ENCODE measurements around the gene OS9.

The OS9 gene

GRCh38 chr12:57737467-57738460 lies 43.8 kb downstream of the OS9 start:
- DNase-seq: no peak

DNA sequence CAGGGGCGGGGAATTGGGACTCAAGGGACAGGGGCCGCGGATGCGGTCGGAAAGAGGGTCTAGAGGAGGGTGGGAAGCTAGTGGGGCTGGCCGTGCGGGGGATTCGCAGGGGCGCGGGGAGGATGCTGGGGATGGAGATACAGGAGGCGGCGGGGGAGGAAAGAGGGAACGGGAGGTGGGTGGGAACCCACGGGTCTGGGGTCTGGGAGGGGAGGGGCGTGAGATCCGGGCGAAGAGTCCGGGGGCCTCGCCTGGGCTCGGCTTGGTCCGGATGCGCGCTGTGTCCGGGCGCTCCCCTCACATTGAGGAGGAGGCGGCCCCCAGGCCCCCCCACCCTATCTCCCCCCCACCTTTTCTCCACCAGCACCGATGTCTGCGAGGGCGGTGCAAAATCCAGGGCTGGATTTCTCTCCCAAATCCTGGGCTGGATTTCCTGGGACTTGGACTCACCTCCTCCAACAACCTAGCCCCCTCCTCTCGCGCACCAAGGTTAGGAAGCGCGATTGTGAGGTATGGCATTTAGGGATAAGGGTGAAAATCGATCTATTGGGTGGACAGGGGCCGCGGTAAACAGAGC lies 44.8 kb downstream of the OS9 start, which contains the start of gene AGAP2:
TSS of gene AGAP2 (minus strand) at position 82 of the 577 bp plus-strand sequence. CDS start 496 bp downstream, outside the sequence.
- no peak for DNase-seq

- DNase-seq: no peak
Measured at GRCh38 chr12:57739387-57739786, 45.5 kb downstream of the OS9 start.

DNA sequence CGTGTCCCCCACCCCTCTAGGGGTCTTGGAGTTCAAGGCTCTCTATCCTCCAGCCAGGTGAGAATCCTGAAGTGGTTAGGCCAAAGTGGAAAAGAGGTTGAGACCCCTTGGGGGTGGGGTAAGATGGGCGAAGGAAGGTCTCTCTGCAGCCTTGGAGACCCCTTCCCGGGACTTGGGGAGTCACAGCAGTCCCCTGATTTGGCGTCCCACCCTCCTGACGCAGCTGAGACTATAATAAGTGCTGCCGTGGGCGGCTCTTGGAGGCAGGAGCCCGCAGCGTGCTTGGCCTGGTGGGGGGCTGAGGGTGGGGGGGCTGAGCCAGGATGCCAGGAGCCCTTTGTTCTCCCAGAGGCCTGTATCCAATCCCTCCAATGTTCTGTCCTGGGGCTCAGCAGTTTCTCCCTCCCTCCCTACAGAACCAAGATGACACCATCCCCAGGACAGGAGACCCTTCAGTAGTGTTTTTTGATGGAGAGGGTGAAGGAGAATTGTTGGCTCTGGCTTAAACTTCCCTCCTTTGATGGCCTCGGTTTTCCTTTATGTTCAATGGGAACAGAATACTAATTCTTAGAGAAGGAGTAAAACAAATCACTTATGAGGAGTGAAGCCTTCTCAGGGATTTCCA lies 46.1 kb downstream of the OS9 start:
- no peak for DNase-seq

- DNase-seq: no peak
Measured at GRCh38 chr12:57740656-57741412, 46.9 kb downstream of the OS9 start.

- no peak for DNase-seq
Measured at GRCh38 chr12:57741413-57741789, 47.5 kb downstream of the OS9 start.

GRCh38 chr12:57741844-57742738 lies 48.2 kb downstream of the OS9 start:
- no peak for DNase-seq

GRCh38 chr12:57743769-57744168 lies 49.8 kb downstream of the OS9 start:
- DNase-seq: no peak

- DNase-seq: no peak
Measured at GRCh38 chr12:57744194-57744776, 50.4 kb downstream of the OS9 start.

DNA sequence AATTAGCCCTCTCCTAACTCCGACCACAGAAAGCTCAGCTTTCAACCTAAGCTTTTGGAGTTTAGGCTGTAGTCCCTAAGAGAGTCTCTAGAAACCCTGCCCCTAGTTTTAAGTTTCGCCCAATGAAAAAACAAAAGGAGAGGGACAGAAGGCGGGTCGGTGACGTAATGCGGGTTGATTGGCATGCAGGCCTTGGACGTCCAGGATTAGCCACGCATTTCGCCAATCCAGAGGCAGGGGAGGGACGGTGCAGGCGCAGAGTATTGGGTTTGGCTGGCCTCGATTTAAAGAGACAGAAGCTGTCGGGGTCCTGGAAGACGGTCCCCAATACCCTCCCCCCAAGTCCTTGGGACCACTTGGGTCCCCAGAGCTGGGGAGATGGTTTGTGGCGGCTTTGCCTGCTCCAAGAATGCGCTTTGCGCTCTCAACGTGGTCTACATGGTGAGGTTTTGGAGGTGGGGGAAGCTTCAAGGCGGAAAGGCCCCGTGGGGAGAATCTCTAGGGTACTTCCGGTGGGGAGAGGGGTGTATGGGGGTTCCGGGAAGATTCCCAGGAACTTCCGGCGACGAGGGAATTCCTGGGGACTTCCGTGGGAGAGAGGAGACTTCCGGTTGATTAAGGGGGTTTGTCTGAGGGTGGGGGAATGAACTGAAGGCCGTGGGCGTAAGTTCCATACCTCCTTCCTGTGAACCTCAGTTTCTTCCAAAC lies 51.0 kb downstream of the OS9 start, which contains the start of gene TSPAN31:
TSS of gene TSPAN31 (plus strand) at position 263 of the 708 bp plus-strand sequence. CDS start at position 379, 116 bp downstream.
- DNase-seq: peak; percentile 96

- DNase-seq: no peak
Measured at GRCh38 chr12:57745485-57745881, 51.6 kb downstream of the OS9 start.

GRCh38 chr12:57746025-57746424 lies 52.1 kb downstream of the OS9 start:
- no peak for DNase-seq

DNA sequence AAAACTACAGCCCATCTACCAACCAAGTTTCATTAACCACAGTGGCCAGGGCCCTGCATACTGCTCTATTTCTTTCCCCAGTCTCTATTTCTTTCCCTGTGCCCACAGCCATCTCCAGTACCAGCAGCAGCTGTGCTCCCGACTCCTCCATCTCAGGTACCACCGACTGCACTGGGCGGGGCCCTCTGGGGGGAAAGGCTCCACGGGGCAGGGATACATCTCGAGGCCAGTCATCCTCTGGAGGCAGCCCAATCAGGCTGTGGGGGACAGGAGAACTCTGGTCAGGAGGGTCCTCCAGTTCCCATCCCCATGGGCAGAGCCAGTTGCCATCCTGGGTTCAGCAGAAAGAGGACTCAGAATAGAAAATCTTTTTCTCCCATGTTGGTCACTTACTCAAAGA lies 55.1 kb downstream of the OS9 start:
- DNase-seq: no peak

- DNase-seq: no peak
Measured at GRCh38 chr12:57750561-57751431, 56.9 kb downstream of the OS9 start.

DNA sequence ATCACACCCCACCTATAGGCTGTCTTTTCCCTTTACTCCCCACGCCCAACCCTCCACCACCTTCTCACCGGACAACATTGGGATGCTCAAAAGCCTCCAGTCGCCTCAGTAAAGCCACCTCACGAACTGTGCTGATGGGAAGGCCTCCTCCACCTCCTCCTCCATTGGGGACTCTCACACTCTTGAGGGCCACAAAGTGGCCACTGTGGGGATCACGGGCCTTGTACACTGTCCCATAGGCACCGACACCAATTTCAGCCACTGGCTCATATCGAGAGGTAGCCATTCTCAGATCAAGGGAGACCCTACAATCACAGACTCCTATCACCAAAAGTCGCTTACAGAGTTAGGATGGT lies 57.5 kb downstream of the OS9 start:
- DNase-seq: no peak

DNA sequence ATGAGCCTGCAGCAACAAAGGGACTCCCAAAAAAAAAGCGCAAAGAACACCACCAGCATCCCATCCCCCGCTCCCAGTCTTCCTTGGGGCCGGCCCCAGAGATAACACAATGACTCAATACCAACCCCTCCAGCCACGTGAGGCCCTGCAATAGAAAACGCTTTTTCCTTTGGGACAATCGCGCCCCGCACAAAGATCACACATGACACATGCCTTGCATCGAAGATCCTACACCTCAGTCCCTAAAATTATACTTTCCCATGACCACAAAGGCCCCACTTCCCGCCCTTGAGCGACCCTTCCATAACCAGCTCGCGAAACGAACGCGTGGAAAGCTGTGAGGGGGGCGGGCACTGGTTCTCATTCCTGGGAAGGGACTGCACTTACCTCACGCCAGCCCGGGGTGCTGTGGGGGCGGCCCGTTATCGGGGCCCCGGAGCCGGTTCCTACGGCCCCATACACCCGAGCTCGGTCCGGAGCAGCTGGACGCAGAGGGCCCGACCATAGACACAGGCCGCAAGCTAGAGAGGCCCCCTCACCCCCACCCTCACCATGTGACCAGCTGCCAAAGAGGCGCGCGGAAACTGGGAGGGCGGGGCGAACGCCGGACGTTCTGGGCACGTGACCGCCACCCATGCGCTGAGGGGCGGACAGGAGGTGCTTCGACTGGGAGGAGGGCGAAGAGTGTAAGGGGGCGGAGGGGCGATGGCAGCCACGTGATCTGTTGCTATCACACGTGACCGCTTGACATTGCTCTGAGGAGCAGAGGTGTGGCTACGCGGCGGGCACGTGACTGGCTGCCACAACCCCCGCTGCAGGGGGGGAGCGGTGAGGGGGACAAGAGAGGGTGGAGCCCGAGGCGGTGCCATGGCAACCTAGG lies 58.1 kb downstream of the OS9 start, which contains the start of gene CDK4:
TSS of gene CDK4 (minus strand) at position 523 of the 880 bp plus-strand sequence. CDS start 593 bp downstream, outside the sequence.
- peak; percentile 100 for DNase-seq

- no peak for DNase-seq
Measured at GRCh38 chr12:57752668-57753000, 58.7 kb downstream of the OS9 start.

- DNase-seq: no peak
Measured at GRCh38 chr12:57753756-57754337, 59.9 kb downstream of the OS9 start.

Measured in midbrain (tissue), 1 donor.